Regular cardiac myocyte (primary cell): ENCODE results near the gene SLC25A43. TPM values are rescaled to one million over a fixed set of nuclear protein-coding genes. Genes with fewer than 3 reads are reported as not detected.

Experiments used
- total RNA-seq: library from RNA; depleted of rRNA; stranded (reverse); fragments of >200 nt; gene quantifications from 2 replicates; pipeline ENCODE4 v1.2.3, GENCODE V29; 2014

SLC25A43 gene
- 23.8 and 24.8 TPM in 2 replicates for total RNA-seq

GRCh38 chrX:119398974-119399771, at the start of gene SLC25A43:
TSS of gene SLC25A43 (plus strand) at chrX:119399336. CDS start at chrX:119399404, 68 bp downstream.

DNA sequence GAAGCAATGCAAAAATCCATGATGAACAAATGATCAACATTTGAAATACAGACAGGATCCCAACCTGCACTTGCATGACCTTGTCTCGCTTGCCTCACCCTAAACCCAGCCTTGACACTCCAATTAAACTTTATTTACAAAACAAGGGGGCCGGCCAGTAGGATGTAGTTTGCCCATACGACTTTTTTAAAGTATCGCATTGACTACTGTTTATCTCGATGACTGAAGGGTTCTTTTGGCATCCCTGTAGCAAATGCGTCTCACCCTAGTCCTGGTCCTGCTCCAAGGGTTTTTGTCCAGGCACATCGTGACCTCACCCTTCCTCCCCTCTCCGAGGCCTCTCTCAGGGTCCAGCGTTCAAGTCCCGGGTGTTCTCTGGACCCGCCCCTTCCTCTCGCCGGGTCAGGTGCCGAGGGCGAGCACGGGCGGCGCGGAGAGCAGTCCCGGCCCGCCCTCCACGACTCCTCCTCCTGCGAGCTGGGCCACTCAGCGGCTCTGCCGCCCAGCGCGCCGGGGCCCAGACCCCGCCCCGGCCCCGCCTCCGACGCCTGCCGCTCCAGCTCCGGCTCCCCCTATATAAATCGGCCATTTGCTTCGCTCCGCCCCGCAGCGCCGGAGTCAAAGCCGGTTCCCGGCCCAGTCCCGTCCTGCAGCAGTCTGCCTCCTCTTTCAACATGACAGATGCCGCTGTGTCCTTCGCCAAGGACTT, 68.9 kb downstream of the SLC25A43 start, which contains the start of gene SLC25A5:
SLC25A5 (plus strand) TSS at position 603 of the 709 bp plus-strand sequence; CDS start at position 675, 72 bp downstream.

Other genes with a start within 250 kb of the SLC25A43 start
- 178 and 215 TPM in 2 replicates for gene PGRMC1, start 163.1 kb upstream of the SLC25A43 start, total RNA-seq
- 121 and 417 TPM in 2 replicates for gene SLC25A5, start 69.1 kb downstream of the SLC25A43 start, total RNA-seq
- 39.2 and 44.1 TPM in 2 replicates for gene STEEP1, start 166.1 kb downstream of the SLC25A43 start, total RNA-seq
- gene UBE2A, start 175.2 kb downstream of the SLC25A43 start, total RNA-seq = 24.0 and 29.3 TPM in 2 replicates
- gene NKRF, start 207.1 kb downstream of the SLC25A43 start, total RNA-seq = 4.8 and 5.4 TPM in 2 replicates